Psoas muscle (tissue), 8 donors: ENCODE results near the gene IFNG. TPM values are rescaled to one million over a fixed set of nuclear protein-coding genes. Genes with fewer than 3 reads are reported as not detected.

Experiments
- ATAC-seq, 4 donors: fragments of 200-7000 bp; cut with Tn5 transposase; one replicate each; pipeline ENCODE4 v1.9.1; 2020; ENCODE audit warnings: moderate library complexity in 3 of 4, mild to moderate bottlenecking in 2 of 4
- DNase-seq, 2 donors: peaks; one replicate each; pipeline ENCODE4 v3.0.0-alpha.2; 2020
- H3K27ac ChIP-seq: fragments of 200-600 bp; one replicate; pipeline ENCODE4 v1.8.0; 2022
- H3K27me3 ChIP-seq, 3 donors: fragments of 200-600 bp in 1 of 3; one replicate each; pipeline versions ENCODE4 v1.6.1 to v1.8.0; 2013 to 2022; ENCODE audit warnings: low read length in 2 of 3, mild to moderate bottlenecking in 2 of 3, moderate library complexity in 1 of 3; ENCODE audit not compliant: insufficient read depth in 3 of 3
- H3K36me3 ChIP-seq, 2 donors: fragments of 200-600 bp in 1 of 2; one replicate each; pipeline versions ENCODE4 v1.6.1 to v1.8.0; 2013 to 2022; ENCODE audit warnings: low read depth in 1 of 2, mild to moderate bottlenecking in 1 of 2, moderate library complexity in 1 of 2; ENCODE audit not compliant: insufficient read depth in 1 of 2
- H3K4me1 ChIP-seq: fragments of 200-600 bp; one replicate; pipeline ENCODE4 v1.8.0; 2022
- H3K4me3 ChIP-seq: fragments of 200-600 bp; one replicate; pipeline ENCODE4 v1.8.0; 2022; ENCODE audit warnings: mild to moderate bottlenecking
- H3K9me3 ChIP-seq: fragments of 200-600 bp; one replicate; pipeline ENCODE4 v1.8.0; 2022
- WGBS, 3 donors: extraction: QIAGEN DNeasy Blood & Tissue Kit; methylation state at CpG; one replicate each; pipeline versions ENCODE4 v1.1.6 to v1.1.7; 2013; 5-methylcytosine and 5-hydroxymethylcytosine counted together
- intact Hi-C, 2 donors: fragments of 100-400 bp; cut with DNase I; formaldehyde crosslinking; loops; one replicate each; pipeline versions ENCODE4 v1.11.0 to v1.14.2; 2022
- polyA plus RNA-seq, 3 donors: library from polyadenylated mRNA; stranded (reverse); fragments of 200-250 nt; gene quantifications; one replicate each; pipeline ENCODE4 v1.2.3, GENCODE V29; 2013
- total RNA-seq, 4 donors: library from RNA; stranded (reverse); fragmentation: NEBNext Ultra II Directional in 2 of 4; extraction: Animal tissue kit (Norgen Biotek cat#: 25700) in 2 of 4; gene quantifications; one replicate each; pipeline versions ENCODE4 v1.2.1 to v1.2.4, GENCODE V29; 2021 to 2023
- TF ChIP-seq, protein P1 (sequence below): fragments of 200-600 bp; IDR thresholded peaks from one replicate; pipeline ENCODE4 v1.8.0; 2022; ENCODE audit warnings: antibody characterized with exemption
- donor health status: healthy with polysubstance abuse.
- donor health status: DM: no; HTN: no; CAD: no; lungs with moderate emphysema.
- donor health status: Bipolar disorder and iron deficiency.
- donor health status: healthy.
- donor health status: DM: yes; HTN: yes; CAD: no.
- donor health status: DM: no; HTN: no; CAD: no.
- donor health status: DM: no; HTN: no; CAD: no.
- donor health status: DM: yes; HTN: yes; CAD: no.

Gene IFNG
- total and polyA plus RNA-seq, 7 donors = not detected

GRCh38 chr12:68154779-68155178 lies 4.8 kb downstream of the IFNG start:
- Histone ChIP-seq H3K9me3 (no peaks in the 10 kb centered on the region), H3K27me3 (no peaks in the 10 kb centered on the region), H3K4me3 (no peak overlapping the region), H3K4me1 (no peaks in the 10 kb centered on the region), H3K36me3 (no peaks in the 10 kb centered on the region), H3K27ac (no peak overlapping the region)
- intact Hi-C loops = loop anchor here (5.0 kb wide), 2 partner anchors 37 to 117 kb away; no protein-coding TSS in a partner anchor
- DNase-seq (no peak), ATAC-seq (no peak)
- TF ChIP-seq, protein P1, sequence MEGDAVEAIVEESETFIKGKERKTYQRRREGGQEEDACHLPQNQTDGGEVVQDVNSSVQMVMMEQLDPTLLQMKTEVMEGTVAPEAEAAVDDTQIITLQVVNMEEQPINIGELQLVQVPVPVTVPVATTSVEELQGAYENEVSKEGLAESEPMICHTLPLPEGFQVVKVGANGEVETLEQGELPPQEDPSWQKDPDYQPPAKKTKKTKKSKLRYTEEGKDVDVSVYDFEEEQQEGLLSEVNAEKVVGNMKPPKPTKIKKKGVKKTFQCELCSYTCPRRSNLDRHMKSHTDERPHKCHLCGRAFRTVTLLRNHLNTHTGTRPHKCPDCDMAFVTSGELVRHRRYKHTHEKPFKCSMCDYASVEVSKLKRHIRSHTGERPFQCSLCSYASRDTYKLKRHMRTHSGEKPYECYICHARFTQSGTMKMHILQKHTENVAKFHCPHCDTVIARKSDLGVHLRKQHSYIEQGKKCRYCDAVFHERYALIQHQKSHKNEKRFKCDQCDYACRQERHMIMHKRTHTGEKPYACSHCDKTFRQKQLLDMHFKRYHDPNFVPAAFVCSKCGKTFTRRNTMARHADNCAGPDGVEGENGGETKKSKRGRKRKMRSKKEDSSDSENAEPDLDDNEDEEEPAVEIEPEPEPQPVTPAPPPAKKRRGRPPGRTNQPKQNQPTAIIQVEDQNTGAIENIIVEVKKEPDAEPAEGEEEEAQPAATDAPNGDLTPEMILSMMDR = no peak
- 14 to 32% (median 17%) methylated on average over 1 of the region's 1 CpG for WGBS, 3 donors

DNA sequence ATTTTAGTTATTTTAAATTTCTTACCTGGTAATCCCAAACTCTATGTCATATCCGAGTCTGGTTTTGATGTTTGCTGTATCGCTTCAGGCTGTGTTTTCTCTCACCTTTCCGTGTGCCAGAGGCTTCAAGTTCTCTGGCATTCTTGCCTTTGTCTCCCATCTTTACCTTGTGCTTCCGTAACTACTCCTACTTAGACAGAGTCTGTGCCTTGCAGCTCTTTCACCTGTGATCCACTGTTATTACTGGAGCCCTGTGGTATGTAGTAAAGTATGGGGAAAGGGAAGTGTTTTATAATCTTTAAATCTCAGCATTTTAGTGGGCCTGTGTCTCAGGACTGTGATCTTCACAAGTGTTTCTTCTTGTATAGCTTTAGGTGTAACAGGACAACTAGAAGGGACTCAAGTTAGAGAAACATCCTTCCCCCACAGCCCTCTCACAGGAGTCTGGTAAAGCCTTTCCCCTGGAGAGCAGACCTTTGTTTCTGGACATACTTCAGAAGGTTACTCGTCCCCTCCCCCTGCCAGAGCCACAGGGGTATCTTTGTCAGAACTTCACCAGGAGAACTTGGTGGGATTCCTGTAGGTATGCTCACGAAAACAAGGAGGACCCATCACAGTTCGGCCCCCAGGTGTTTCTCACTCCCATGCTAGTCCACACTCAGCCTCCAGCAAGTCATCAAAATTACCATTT lies 11.1 kb downstream of the IFNG start:
- ATAC-seq = no peak
- Histone ChIP-seq H3K9me3 (no peaks in the 10 kb centered on the region), H3K4me3 (no peak overlapping the region), H3K27me3 (no peaks in the 10 kb centered on the region), H3K36me3 (no peaks in the 10 kb centered on the region), H3K4me1 (peaks cover 8% of the 10 kb centered on the region), H3K27ac (no peak overlapping the region)
- TF ChIP-seq, protein P1 = no peak
- WGBS, 3 donors = 80 to 90% (median 88%) methylated on average over 7 of the region's 7 CpGs
- no peak for DNase-seq
- intact Hi-C loops = no loop called here

DNA sequence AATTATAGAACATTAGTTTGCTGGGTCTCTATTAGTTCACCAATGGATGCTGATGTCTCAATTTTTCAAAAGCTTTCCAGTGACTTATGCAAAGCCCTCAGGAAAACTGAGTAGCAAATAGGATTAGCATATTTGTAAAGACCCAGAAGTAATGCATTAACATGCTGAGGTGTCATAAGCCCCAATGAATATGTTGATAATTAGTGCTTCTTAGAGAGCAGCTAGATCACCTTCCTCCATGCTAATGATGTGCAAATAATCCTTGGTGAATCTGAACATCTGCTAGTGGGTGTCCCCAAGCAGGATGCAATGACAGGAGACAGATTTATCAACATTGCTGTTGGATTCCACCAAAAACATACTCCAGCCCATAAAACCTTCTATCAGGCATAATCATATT lies 19.0 kb downstream of the IFNG start:
- no peak overlapping the region for H3K4me3 ChIP-seq
- TF ChIP-seq, protein P1 = no peak

GRCh38 chr12:68139941-68140340 lies 19.6 kb downstream of the IFNG start:
- intact Hi-C loops = no loop called here
- TF ChIP-seq, protein P1 = no peak
- no peak for ATAC-seq

More for the DNA sequence above, 19.0 kb downstream of the IFNG start:
- no peak overlapping the region for H3K27ac ChIP-seq
- no peaks in the 10 kb centered on the region for H3K27me3 ChIP-seq
- ATAC-seq (no peak), DNase-seq (no peak)
- peaks cover 8% of the 10 kb centered on the region for H3K4me1 ChIP-seq
- H3K9me3 ChIP-seq = no peaks in the 10 kb centered on the region
- intact Hi-C loops = no loop called here
- no peaks in the 10 kb centered on the region for H3K36me3 ChIP-seq

DNA sequence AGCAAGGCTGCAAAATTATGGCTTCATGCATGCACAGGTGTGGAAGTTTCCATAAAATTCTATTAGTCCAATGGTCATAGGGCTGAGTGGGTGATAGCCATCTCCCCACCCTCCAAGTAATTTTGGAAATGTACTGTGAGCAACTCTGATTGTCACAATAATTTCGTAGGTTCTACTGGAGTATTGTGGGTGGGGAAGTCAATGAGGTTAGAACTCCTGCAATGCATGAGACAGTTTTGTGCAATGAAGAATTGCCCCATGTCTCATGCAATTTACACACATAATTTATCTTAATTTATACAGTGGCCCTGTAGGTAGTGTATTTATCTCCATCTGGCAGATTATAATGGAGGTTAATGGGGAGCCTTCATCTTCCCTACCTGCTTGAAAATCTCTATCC lies 20.5 kb downstream of the IFNG start:
- DNase-seq (no peak), ATAC-seq (no peak)
- H3K4me1 ChIP-seq = no peaks in the 10 kb centered on the region
- H3K27me3 ChIP-seq = no peaks in the 10 kb centered on the region
- no peak overlapping the region for H3K27ac ChIP-seq
- intact Hi-C loops = no loop called here
- H3K36me3 ChIP-seq = no peaks in the 10 kb centered on the region
- H3K9me3 ChIP-seq = no peaks in the 10 kb centered on the region
- 91 to 96% (median 93%) methylated on average over 1 of the region's 1 CpG for WGBS, 3 donors
- TF ChIP-seq, protein P1 = no peak
- H3K4me3 ChIP-seq = no peak overlapping the region

More at GRCh38 chr12:68139941-68140340, 19.6 kb downstream of the IFNG start:
- Histone ChIP-seq H3K36me3 (no peaks in the 10 kb centered on the region), H3K27me3 (no peaks in the 10 kb centered on the region), H3K4me3 (no peak overlapping the region), H3K4me1 (peaks cover 7% of the 10 kb centered on the region), H3K9me3 (no peaks in the 10 kb centered on the region), H3K27ac (no peak overlapping the region)
- WGBS, 3 donors = 83 to 85% (median 85%) methylated on average over 1 of the region's 1 CpG
- DNase-seq = no peak
